ENCODE data around the gene ADAMTS6.

Gene ADAMTS6

GRCh38 chr5:65279603-65280002, 202.1 kb downstream of the ADAMTS6 start:
- no peak for DNase-seq (ENCODE audit: low read depth in 2 of 2)

DNA sequence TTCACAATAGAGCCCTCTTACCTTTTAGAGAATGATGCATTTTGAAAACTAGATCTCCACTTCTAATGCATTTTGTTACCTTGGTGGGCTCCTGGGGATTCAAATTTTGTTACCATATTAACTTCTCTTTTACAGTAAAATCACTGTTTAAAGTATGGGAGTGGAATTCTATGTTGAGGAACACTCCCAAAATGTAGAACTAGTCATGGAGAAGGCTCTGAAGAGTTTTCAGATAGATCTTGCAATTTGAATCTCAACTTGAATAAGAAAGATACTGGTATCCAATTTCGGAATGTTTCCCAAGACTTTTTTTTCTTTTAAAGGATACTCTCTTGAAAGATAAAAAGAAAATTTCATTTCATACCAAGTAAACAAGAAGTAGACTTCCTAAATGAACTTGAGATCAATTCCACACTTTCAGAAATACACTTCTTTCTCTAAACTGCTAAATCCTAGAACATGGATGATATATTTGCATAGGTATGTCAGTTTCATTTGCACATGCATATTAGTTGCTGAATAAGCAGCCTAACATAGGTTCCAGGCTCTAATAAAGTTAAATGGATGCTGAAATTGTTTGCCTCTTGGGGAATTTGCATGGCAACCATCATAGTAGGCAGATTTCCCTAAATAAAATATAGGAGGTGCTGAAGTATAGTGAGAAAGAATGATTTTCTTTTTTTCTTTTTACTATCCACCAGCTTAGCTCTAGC, 205.4 kb downstream of the ADAMTS6 start:
- DNase-seq (ENCODE audit: low read depth in 2 of 2): no peak

DNA sequence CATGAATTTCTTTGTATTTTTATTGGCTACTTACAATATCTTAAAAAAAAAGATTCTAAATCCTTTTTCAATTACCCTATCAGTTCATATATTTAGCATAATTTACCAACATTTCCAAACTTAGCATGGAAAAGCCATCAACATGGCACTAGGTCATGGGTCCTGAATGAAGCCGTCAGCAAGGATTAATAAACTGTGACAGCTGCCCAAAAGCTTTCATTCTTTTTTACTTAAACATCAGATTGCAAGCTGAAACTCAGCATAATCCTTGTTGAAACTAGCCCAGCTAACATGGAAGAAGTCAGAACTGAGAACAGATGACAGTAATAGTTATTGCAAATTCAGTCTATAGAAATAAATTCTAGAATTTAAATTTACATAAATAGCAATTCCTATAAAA, 209.8 kb downstream of the ADAMTS6 start:
- DNase-seq (ENCODE audit: low read depth in 2 of 2): no peak

- DNase-seq (ENCODE audit: low read depth in 2 of 2): no peak
Measured at GRCh38 chr5:65268525-65268924, 213.2 kb downstream of the ADAMTS6 start.

DNA sequence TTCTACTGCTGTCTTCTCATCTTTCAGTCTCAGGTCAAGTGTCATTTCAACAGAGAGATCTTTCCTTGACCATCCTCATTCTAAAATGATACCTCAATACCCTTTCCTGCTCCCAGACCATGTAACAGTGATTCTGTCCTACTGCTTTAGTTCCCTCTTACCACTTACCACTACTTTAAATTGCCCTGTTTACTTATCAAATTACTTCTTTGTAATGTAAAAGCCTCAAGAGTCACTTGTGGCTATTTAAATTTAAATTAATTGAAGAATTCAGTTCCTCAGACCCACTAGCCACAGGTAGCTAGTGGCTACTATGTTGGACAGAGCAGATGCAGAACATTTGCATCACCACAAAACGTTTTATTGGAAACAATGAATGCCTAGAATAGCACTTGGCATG, 217.3 kb downstream of the ADAMTS6 start:
- DNase-seq (ENCODE audit: low read depth in 2 of 2): no peak

GRCh38 chr5:65263321-65263720, 218.4 kb downstream of the ADAMTS6 start:
- no peak for DNase-seq (ENCODE audit: low read depth in 2 of 2)

- no peak for DNase-seq (ENCODE audit: low read depth in 2 of 2)
Measured at GRCh38 chr5:65262649-65263059, 219.1 kb downstream of the ADAMTS6 start.

DNA sequence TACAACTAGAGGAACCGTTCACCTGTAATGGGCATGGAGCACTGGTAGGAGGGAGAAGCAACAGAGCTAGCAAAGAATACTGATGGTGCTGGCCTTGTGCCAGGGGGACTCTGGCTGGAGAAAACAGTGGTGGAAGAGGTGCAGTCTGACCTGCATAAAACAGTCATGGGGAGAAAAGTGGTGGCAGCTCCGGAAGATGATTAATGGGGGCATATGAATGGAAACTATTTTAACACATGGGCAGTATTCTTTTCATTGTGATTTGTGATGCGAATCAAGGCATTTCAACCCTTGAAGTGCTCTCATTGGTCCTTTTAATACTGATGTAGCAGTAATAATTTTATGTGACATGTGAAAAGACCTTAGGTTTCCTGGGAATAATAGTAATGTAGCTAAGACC, 219.6 kb downstream of the ADAMTS6 start:
- no peak for DNase-seq (ENCODE audit: low read depth in 2 of 2)

GRCh38 chr5:65261499-65261898, 220.2 kb downstream of the ADAMTS6 start:
- no peak for DNase-seq (ENCODE audit: low read depth in 2 of 2)

DNA sequence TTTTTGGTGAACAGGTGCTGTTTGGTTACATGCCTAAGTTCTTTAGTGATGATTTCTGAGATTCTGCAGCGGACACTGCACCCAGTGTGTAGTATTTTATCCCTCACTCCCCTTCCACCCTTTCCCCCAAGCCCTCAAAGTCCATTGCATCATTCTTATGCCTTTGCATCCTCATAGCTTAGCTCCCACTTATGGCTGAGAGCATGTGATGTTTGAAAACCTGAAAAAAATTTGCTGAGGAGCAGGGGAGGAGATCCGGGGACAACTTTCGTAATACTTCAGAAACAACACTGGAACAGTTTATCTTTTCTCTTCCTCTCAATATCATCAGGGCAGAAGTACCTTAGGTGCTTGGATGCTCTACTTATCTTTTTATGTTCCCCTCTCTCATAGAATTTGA, 226.4 kb downstream of the ADAMTS6 start:
- no peak for DNase-seq (ENCODE audit: low read depth in 2 of 2)

- DNase-seq (ENCODE audit: low read depth in 2 of 2): no peak
Measured at GRCh38 chr5:65252977-65253376, 228.7 kb downstream of the ADAMTS6 start.

DNA sequence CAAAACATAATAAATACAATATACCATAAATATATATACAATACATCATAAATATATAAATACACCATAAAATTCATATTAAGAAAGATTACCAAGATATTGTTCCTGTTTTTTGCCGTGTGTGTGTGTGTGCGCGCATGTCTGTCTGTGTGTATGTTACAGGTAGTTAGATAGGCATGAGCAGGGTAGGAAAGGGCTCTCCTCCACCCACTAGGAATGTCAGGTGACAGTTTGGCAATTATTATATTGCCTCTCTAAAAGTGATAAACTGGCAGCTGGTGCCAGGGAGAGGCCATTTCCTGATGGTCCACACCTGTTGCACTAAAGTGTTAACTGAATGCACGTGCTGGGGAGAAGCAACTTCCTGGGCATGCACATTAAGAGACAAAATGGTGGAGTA, 232.8 kb downstream of the ADAMTS6 start:
- no peak for DNase-seq (ENCODE audit: low read depth in 2 of 2)

GRCh38 chr5:65247594-65247993, 234.1 kb downstream of the ADAMTS6 start:
- DNase-seq (ENCODE audit: low read depth in 2 of 2): no peak

DNA sequence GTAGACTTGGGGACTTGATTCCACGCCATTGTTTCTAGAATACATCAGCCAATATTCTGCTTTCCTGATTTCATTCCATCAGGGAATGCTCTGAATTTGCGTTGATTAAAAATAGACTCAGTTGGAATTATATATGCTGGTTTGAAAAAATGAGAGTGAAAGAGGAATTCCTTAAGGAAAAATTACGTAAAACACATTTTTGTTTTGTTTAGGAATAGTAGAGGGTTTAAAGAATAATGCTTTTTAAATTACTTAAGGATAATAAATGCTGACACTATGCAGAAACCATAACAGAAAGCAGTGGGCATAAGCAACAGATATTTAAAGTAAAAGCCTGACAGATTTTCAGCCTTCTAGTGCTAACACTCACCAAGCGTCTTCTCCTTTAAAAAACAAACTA, 235.0 kb downstream of the ADAMTS6 start:
- no peak for DNase-seq (ENCODE audit: low read depth in 2 of 2)

DNA sequence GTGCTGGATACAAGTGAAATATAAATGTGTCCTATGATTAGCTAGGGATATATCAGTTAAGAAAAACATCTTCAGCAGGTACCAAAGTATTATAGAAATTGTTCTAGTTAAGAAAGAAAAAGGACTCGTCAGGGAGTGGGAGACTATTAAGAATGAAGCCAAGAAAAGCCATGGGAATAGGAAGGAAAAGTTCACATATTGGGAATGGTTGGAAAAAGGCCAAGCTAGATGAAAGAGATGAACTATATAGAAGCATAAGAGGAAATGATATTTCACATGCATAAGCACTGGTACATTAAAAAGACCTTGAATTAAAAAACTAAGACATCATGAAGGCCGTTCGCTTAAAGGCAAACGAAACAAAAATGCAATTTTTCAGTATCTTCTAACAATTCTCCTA, 237.7 kb downstream of the ADAMTS6 start:
- no peak for DNase-seq (ENCODE audit: low read depth in 2 of 2)

DNA sequence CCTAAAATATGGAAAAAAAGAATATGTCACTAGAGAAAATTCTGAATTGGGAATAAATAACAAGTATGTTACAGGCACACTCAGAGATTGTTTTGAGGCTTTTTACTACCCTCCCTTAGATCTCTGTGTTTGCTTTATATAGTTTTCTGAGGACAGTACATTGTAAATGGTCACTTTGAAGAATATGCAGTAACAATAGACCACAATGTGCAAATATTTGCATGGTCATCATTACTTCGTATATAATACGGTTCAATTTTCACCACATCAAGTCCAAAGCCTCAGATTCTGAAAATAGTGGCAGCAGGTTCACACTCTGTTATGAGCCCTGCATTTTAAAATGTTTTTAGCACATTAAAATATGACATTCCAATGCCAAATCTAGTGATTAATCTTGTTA, 238.6 kb downstream of the ADAMTS6 start:
- DNase-seq (ENCODE audit: low read depth in 2 of 2): no peak

DNA sequence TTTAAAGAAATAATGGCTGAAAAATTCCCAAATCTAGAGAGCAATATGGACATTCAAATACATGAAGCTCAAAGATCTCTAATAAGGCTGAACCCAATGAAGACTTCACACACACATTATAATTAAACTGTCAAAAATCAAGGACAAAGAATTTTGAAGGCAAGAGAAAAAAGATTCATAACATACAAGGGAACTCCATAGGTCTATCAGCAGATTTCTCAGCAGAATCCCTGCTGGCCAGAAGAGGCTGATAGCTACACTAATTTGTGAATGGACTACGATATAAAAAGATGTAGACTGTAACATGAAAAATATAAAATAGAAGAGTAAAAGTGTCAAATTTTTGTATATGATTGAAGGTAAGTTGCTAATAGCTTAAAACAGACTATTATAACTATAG, 251.9 kb downstream of the ADAMTS6 start:
- no peak for DNase-seq (ENCODE audit: low read depth in 2 of 2)

DNA sequence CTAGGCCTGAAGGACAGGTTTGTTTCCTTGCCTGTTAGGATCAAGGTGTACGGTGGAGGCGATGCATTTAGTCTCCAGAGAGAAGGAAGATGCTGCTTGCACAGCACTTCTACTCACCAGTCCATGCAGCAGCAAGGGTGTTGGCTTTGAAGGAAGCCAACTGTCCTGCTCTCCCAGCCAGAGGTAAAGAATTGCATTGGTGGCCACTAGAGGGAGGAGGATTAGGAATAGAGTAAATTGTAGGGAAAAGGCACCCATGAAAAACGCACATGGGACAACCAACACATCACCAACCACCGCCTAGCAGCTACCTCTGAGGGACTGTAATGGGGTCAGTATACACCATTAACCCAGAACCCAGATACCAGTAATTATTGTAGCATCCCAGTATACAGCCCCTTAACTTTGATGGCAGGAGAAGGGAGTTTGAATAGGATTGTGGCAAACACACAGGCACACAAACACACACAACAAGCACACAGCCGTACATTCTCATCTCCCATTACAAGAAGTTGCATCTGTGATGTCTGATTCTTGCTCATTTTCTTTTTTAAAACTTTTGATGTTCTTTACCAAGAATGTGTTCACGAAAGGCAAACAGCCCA, 267.7 kb downstream of the ADAMTS6 start:
- DNase-seq (ENCODE audit: low read depth in 2 of 2): no peak

DNA sequence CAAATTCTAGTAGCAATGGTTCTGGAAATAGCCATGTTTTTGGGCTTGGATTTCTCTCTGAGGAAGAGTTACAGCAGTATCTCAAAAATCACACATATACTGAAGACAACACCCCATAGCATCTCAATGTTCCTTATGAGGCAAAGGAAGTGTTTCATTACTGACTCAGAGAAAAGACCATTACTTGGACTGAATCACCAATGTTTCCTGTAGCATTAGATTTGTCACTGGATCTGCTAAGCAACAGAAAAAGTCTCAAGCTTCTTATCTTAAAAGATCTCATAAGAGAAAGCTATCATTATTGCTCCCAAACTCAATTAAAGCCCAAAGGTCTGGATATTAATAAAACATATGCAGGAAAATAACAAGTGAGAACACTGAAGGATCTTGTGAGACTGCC, 272.4 kb downstream of the ADAMTS6 start:
- no peak for DNase-seq (ENCODE audit: low read depth in 2 of 2)

GRCh38 chr5:65204966-65205365, 276.8 kb downstream of the ADAMTS6 start:
- DNase-seq (ENCODE audit: low read depth in 2 of 2): no peak

- no peak for DNase-seq (ENCODE audit: low read depth in 2 of 2)
Measured at GRCh38 chr5:65203746-65204145, 278.0 kb downstream of the ADAMTS6 start.

- no peak for DNase-seq (ENCODE audit: low read depth in 2 of 2)
Measured at GRCh38 chr5:65199993-65200675, 281.6 kb downstream of the ADAMTS6 start.

GRCh38 chr5:65198456-65199120, 283.1 kb downstream of the ADAMTS6 start:
- DNase-seq (ENCODE audit: low read depth in 2 of 2): no peak

Measured in stimulated activated CD4-positive, alpha-beta T cell treated with anti-CD3 and anti-CD28 coated beads, Interleukin-4, amount 100 ng/mL, for 48 hours (primary cell).